ENCODE measurements around the gene HELB.
A peak's percentile ranks its signal among the peaks of the same experiment; 100 is the strongest.
"Not testable (repeated sequence)": the region's sequence is repeated elsewhere in the genome, so short reads cannot be mapped to it uniquely, and the experiment has no call there.

The HELB gene

GRCh38 chr12:66290716-66291200, 11.5 kb upstream of the HELB start:
- ChIA-PET POLR2A (no interaction called here), CTCF (no interaction called here)
- no peak for DNase-seq (ENCODE audit: low read depth, low spot score)
- TF ChIP-seq CTCF (IDR thresholded peaks at IDR 0.05; ENCODE audit: insufficient read depth, low read length, missing control alignments), result no peak
- no peak overlapping the region for H3K4me3 ChIP-seq (ENCODE audit: low read depth, low read length)

GRCh38 chr12:66296176-66296683, 6.1 kb upstream of the HELB start:
- no peak overlapping the region for H3K4me3 ChIP-seq (ENCODE audit: low read depth, low read length)
- ChIA-PET POLR2A (no interaction called here), CTCF (no interaction called here)
- TF ChIP-seq CTCF (IDR thresholded peaks at IDR 0.05; ENCODE audit: insufficient read depth, low read length, missing control alignments), result no peak
- DNase-seq (ENCODE audit: low read depth, low spot score), result no peak

- DNase-seq (ENCODE audit: low read depth, low spot score), result no peak
- CTCF ChIA-PET, result no interaction called here
- no peak overlapping the region for H3K4me3 ChIP-seq (ENCODE audit: low read depth, low read length)
- POLR2A ChIA-PET, result no interaction called here
- no peak for TF ChIP-seq CTCF (IDR thresholded peaks at IDR 0.05; ENCODE audit: insufficient read depth, low read length, missing control alignments)
Observed at GRCh38 chr12:66297080-66297479, 5.2 kb upstream of the HELB start.

GRCh38 chr12:66297923-66298322, 4.4 kb upstream of the HELB start:
- POLR2A ChIA-PET, result no interaction called here
- CTCF ChIA-PET, result no interaction called here
- DNase-seq (ENCODE audit: low read depth, low spot score), result no peak
- H3K4me3 ChIP-seq (ENCODE audit: low read depth, low read length), result no peak overlapping the region
- TF ChIP-seq CTCF (IDR thresholded peaks at IDR 0.05; ENCODE audit: insufficient read depth, low read length, missing control alignments), result no peak

- peak overlapping the region; percentile 90 for H3K4me3 ChIP-seq (ENCODE audit: low read depth, low read length)
- CTCF ChIA-PET, result interaction anchor here (1.0 to 1.3 kb wide), 4 partner anchors 10 to 106 kb away, joined by 3 to 7 read pairs (median 4); no protein-coding TSS in a partner anchor
- DNase-seq (ENCODE audit: low read depth, low spot score), result no peak
- no peak for TF ChIP-seq CTCF (IDR thresholded peaks at IDR 0.05; ENCODE audit: insufficient read depth, low read length, missing control alignments)
- POLR2A ChIA-PET, result interaction anchor here (1.0 kb wide), 1 partner anchor 133 kb away, joined by 4 read pairs; the partner anchor contains the start of gene TMBIM4
Observed at GRCh38 chr12:66302827-66303169, 505 bp downstream of the HELB start.

GRCh38 chr12:66303316-66303804, 1.1 kb downstream of the HELB start:
- CTCF ChIA-PET, result interaction anchor here (1.0 to 1.3 kb wide), 5 partner anchors 9 to 106 kb away, joined by 3 to 7 read pairs (median 3); no protein-coding TSS in a partner anchor
- H3K4me3 ChIP-seq (ENCODE audit: low read depth, low read length), result peak overlapping the region; percentile 90
- POLR2A ChIA-PET; DNase-seq (ENCODE audit: low read depth, low spot score): not testable (repeated sequence)
